ENCODE results near the gene ADAM11.

The ADAM11 gene

DNA sequence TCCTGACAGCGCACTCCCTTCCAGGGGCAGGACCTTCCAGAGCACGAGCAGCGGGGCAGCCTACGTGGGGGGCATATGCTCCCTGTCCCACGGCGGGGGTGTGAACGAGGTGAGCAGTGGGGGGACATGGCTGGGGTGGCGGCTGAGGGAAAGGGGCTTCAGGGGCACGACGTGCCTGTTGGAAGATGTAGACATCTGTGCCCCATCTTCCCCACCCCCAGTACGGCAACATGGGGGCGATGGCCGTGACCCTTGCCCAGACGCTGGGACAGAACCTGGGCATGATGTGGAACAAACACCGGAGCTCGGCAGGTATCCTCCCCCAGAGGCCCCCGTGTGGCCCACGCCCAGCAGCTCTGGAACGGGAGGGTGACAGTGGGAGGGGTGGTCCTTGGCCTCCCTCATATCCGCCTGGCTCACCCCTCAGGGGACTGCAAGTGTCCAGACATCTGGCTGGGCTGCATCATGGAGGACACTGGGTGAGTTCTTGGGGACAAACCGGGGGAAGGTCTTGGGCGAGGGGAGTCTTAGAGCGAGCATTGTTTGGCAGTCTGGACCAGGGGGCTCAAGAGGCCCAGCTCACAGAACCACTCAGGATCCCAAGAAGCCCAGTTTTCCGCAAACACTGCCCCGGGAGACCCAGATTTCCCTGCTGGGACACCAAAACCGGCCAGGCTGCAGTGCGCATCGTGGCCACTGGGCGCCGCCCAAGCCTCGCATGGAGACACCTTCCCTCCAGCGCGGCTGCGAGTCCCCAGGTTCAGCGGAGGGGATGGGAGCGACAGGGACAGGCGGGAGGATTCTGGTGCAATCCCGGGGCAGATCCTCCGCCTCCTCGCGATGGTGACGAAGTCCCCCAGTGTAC, 15.7 kb downstream of the ADAM11 start (continued):
- TF ChIP-seq ZNF394 (tag by site-specific recombination; IDR thresholded peaks at IDR 0.05; ENCODE audit: borderline replicate concordance) (no peak), ZNF112 (tag by site-specific recombination; IDR thresholded peaks at IDR 0.05) (no peak), ZBTB17 (tag by site-specific recombination; IDR thresholded peaks at IDR 0.05) (no peak; the same call in 1 of the 2 replicates), HOXC10 (CRISPR knock-in tag; IDR thresholded peaks at IDR 0.05) (no peak), ZNF37A (tag by site-specific recombination; IDR thresholded peaks at IDR 0.05) (no peak), ZNF621 (tag by site-specific recombination; IDR thresholded peaks at IDR 0.05) (no peak), ZNF140 (tag by site-specific recombination; IDR thresholded peaks at IDR 0.05) (no peak), ZNF514 (tag by site-specific recombination; IDR thresholded peaks at IDR 0.05) (no peak), PRDM1 (tag by site-specific recombination; IDR thresholded peaks at IDR 0.05) (no peak), ZNF148 (tag by site-specific recombination; IDR thresholded peaks at IDR 0.05; ENCODE audit: borderline replicate concordance) (no peak), ZSCAN5A (tag by site-specific recombination; IDR thresholded peaks at IDR 0.05) (no peak), GLIS2 (tag by site-specific recombination; IDR thresholded peaks at IDR 0.05) (peak; percentile 76; the same call in 1 of the 2 replicates), ZNF585B (tag by site-specific recombination; IDR thresholded peaks at IDR 0.05) (no peak), ZNF362 (tag by site-specific recombination; IDR thresholded peaks at IDR 0.05) (no peak), ZNF335 (tag by site-specific recombination; conservative IDR thresholded peaks at IDR 0.05) (no peak), ZNF660 (tag by site-specific recombination; IDR thresholded peaks at IDR 0.05) (peak; percentile 76; the same call in 1 of the 2 replicates), PRDM4 (tag by site-specific recombination; IDR thresholded peaks at IDR 0.05) (no peak), ZNF548 (tag by site-specific recombination; IDR thresholded peaks at IDR 0.05) (no peak), ZNF561 (tag by site-specific recombination; IDR thresholded peaks at IDR 0.05; ENCODE audit: borderline replicate concordance) (no peak), ZNF555 (tag by site-specific recombination; conservative IDR thresholded peaks at IDR 0.05) (no peak), ZNF510 (tag by site-specific recombination; IDR thresholded peaks at IDR 0.05; ENCODE audit: insufficient replicate concordance) (no peak), ZNF221 (tag by site-specific recombination; IDR thresholded peaks at IDR 0.05; ENCODE audit: borderline replicate concordance) (no peak), GLI4 (tag by site-specific recombination; IDR thresholded peaks at IDR 0.05) (no peak), ZSCAN30 (tag by site-specific recombination; IDR thresholded peaks at IDR 0.05) (peak; percentile 59; the same call in 1 of the 2 replicates), GFI1B (tag by site-specific recombination; IDR thresholded peaks at IDR 0.05) (no peak; the same call in 1 of the 2 replicates), ZNF76 (tag by site-specific recombination; IDR thresholded peaks at IDR 0.05; ENCODE audit: borderline replicate concordance, low read depth) (peak; percentile 30; the same call in 1 of the 2 replicates), ZNF16 (tag by site-specific recombination; IDR thresholded peaks at IDR 0.05; ENCODE audit: low read depth) (no peak), PBX3 (CRISPR knock-in tag; IDR thresholded peaks at IDR 0.05) (0 out of 2 replicates have a peak, but pooled peaks have one; percentile 31), REPIN1 (tag by site-specific recombination; IDR thresholded peaks at IDR 0.05; ENCODE audit: low read depth) (no peak)
- TF ChIP-seq, protein P1, sequence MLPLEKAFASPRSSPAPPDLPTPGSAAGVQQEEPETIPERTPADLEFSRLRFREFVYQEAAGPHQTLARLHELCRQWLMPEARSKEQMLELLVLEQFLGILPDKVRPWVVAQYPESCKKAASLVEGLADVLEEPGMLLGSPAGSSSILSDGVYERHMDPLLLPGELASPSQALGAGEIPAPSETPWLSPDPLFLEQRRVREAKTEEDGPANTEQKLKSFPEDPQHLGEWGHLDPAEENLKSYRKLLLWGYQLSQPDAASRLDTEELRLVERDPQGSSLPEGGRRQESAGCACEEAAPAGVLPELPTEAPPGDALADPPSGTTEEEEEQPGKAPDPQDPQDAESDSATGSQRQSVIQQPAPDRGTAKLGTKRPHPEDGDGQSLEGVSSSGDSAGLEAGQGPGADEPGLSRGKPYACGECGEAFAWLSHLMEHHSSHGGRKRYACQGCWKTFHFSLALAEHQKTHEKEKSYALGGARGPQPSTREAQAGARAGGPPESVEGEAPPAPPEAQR (tag by site-specific recombination; IDR thresholded peaks at IDR 0.05): no peak
